KOPT-K1 (cell line): ENCODE results near the gene CELF1.

Experiments
- H3K27ac ChIP-seq: fragments of 200-600 bp; sonication (generic); 2 replicates; pipeline ENCODE4 v1.5.1; 2016; ENCODE audit warnings: antibody characterized with exemption, mild to moderate bottlenecking, low read depth, low read length; ENCODE audit not compliant: poor library complexity, severe bottlenecking
- H3K36me3 ChIP-seq: fragments of 200-600 bp; sonication (generic); 2 replicates; pipeline ENCODE4 v1.5.1; 2017; ENCODE audit warnings: antibody characterized with exemption, mild to moderate bottlenecking, low read length, moderate library complexity; ENCODE audit not compliant: insufficient read depth
- H3K9me3 ChIP-seq: fragments of 200-600 bp; sonication (generic); 2 replicates; pipeline ENCODE4 v1.5.1; 2017; ENCODE audit warnings: antibody characterized with exemption, low read length, mild to moderate bottlenecking; ENCODE audit not compliant: insufficient read depth, poor library complexity, severe bottlenecking

The CELF1 gene

GRCh38 chr11:47449541-47449940, 103.4 kb downstream of the CELF1 start:
- no peak overlapping the region for H3K27ac ChIP-seq
- no peaks in the 10 kb centered on the region for H3K36me3 ChIP-seq
- H3K9me3 ChIP-seq = no peaks in the 10 kb centered on the region

- no peaks in the 10 kb centered on the region for H3K36me3 ChIP-seq
- no peak within 1 kb of the TSS for H3K27ac ChIP-seq
- no peaks in the 10 kb centered on the region for H3K9me3 ChIP-seq
Observed at GRCh38 chr11:47448566-47449427, 104.1 kb downstream of the CELF1 start, which contains the start of gene RAPSN. Gene RAPSN, minus strand, starts transcription at chr11:47449136. Its CDS starts 172 bp downstream, at chr11:47448964.

GRCh38 chr11:47447906-47448305, 105.0 kb downstream of the CELF1 start:
- H3K36me3 ChIP-seq = no peaks in the 10 kb centered on the region
- H3K9me3 ChIP-seq = no peaks in the 10 kb centered on the region
- no peak overlapping the region for H3K27ac ChIP-seq

- Histone ChIP-seq H3K27ac (no peak overlapping the region), H3K9me3 (no peaks in the 10 kb centered on the region), H3K36me3 (no peaks in the 10 kb centered on the region)
Observed at GRCh38 chr11:47446833-47447232, 106.1 kb downstream of the CELF1 start.

- Histone ChIP-seq H3K9me3 (no peaks in the 10 kb centered on the region), H3K27ac (no peak overlapping the region), H3K36me3 (no peaks in the 10 kb centered on the region)
Observed at GRCh38 chr11:47445840-47446239, 107.1 kb downstream of the CELF1 start.

GRCh38 chr11:47443817-47444216, 109.1 kb downstream of the CELF1 start:
- H3K27ac ChIP-seq = peak overlapping the region; percentile 70
- H3K36me3 ChIP-seq = no peaks in the 10 kb centered on the region
- no peaks in the 10 kb centered on the region for H3K9me3 ChIP-seq

- Histone ChIP-seq H3K9me3 (no peaks in the 10 kb centered on the region), H3K27ac (peak overlapping the region; percentile 70), H3K36me3 (no peaks in the 10 kb centered on the region)
Observed at GRCh38 chr11:47443028-47443700, 109.8 kb downstream of the CELF1 start.

GRCh38 chr11:47442514-47442913, 110.4 kb downstream of the CELF1 start:
- H3K36me3 ChIP-seq = no peaks in the 10 kb centered on the region
- no peaks in the 10 kb centered on the region for H3K9me3 ChIP-seq
- peak overlapping the region; percentile 70 for H3K27ac ChIP-seq

GRCh38 chr11:47441421-47441820, 111.5 kb downstream of the CELF1 start:
- no peaks in the 10 kb centered on the region for H3K9me3 ChIP-seq
- no peaks in the 10 kb centered on the region for H3K36me3 ChIP-seq
- H3K27ac ChIP-seq = no peak overlapping the region

GRCh38 chr11:47440054-47440476, 112.9 kb downstream of the CELF1 start:
- Histone ChIP-seq H3K9me3 (no peaks in the 10 kb centered on the region), H3K36me3 (no peaks in the 10 kb centered on the region), H3K27ac (no peak overlapping the region)

- Histone ChIP-seq H3K27ac (no peak overlapping the region), H3K9me3 (no peaks in the 10 kb centered on the region), H3K36me3 (no peaks in the 10 kb centered on the region)
Observed at GRCh38 chr11:47438721-47439120, 114.2 kb downstream of the CELF1 start.

GRCh38 chr11:47437746-47438418, 115.0 kb downstream of the CELF1 start:
- Histone ChIP-seq H3K36me3 (no peaks in the 10 kb centered on the region), H3K9me3 (no peaks in the 10 kb centered on the region), H3K27ac (no peak overlapping the region)

- Histone ChIP-seq H3K27ac (no peak overlapping the region), H3K36me3 (no peaks in the 10 kb centered on the region), H3K9me3 (no peaks in the 10 kb centered on the region)
Observed at GRCh38 chr11:47437218-47437745, 115.7 kb downstream of the CELF1 start.

GRCh38 chr11:47436726-47437125, 116.2 kb downstream of the CELF1 start:
- Histone ChIP-seq H3K27ac (no peak overlapping the region), H3K36me3 (no peaks in the 10 kb centered on the region), H3K9me3 (no peaks in the 10 kb centered on the region)

- Histone ChIP-seq H3K9me3 (no peaks in the 10 kb centered on the region), H3K36me3 (no peaks in the 10 kb centered on the region), H3K27ac (no peak overlapping the region)
Observed at GRCh38 chr11:47435687-47436086, 117.2 kb downstream of the CELF1 start.
